Smooth muscle cell (in vitro differentiated cells): ENCODE results near the gene TOM1. TPM values are rescaled to one million over a fixed set of nuclear protein-coding genes. Genes with fewer than 3 reads are reported as not detected.

ENCODE experiments used
- DNase-seq: peaks from one replicate; lab custom pipeline; 2025; ENCODE audit not compliant: unreplicated experiment; lab: John Stamatoyannopoulos, UW
- H2AFZ ChIP-seq: fragments of 200-600 bp; sonication (generic); 2 replicates; pipeline ENCODE4 v1.6.0; 2016; ENCODE audit warnings: antibody characterized with exemption, low read depth, mild to moderate bottlenecking
- H3F3A ChIP-seq: fragments of 200-600 bp; sonication (generic); 2 replicates; pipeline ENCODE4 v1.6.0; 2017; ENCODE audit warnings: antibody characterized with exemption, low read depth
- H3K27ac ChIP-seq: fragments of 200-600 bp; sonication (generic); 2 replicates; pipeline ENCODE4 v1.5.1; 2016; ENCODE audit warnings: low read depth, mild to moderate bottlenecking
- H3K27me3 ChIP-seq: fragments of 200-600 bp; sonication (generic); 2 replicates; pipeline ENCODE4 v1.6.1; 2016; ENCODE audit warnings: low read depth, mild to moderate bottlenecking
- H3K36me3 ChIP-seq: fragments of 200-600 bp; sonication (generic); 2 replicates; pipeline ENCODE4 v1.5.1; 2016; ENCODE audit warnings: low read depth
- H3K4me1 ChIP-seq: fragments of 200-600 bp; sonication (generic); 2 replicates; pipeline ENCODE4 v1.5.1; 2016; ENCODE audit warnings: low read depth
- H3K4me2 ChIP-seq: fragments of 200-600 bp; sonication (generic); 2 replicates; pipeline ENCODE4 v1.6.0; 2016; ENCODE audit warnings: mild to moderate bottlenecking
- H3K4me3 ChIP-seq: fragments of 200-600 bp; sonication (generic); 2 replicates; pipeline ENCODE4 v1.5.1; 2016; ENCODE audit warnings: mild to moderate bottlenecking
- H3K79me2 ChIP-seq: fragments of 200-600 bp; sonication (generic); 2 replicates; pipeline ENCODE4 v1.6.0; 2016; ENCODE audit warnings: low read depth, mild to moderate bottlenecking
- H3K9ac ChIP-seq: fragments of 200-600 bp; sonication (generic); 2 replicates; pipeline ENCODE4 v1.6.0; 2016; ENCODE audit warnings: low read depth
- H3K9me3 ChIP-seq: fragments of 200-600 bp; sonication (generic); replicated peaks from 2 replicates; pipeline ENCODE4 v1.5.1; 2016; ENCODE audit warnings: low read depth
- H4K20me1 ChIP-seq: fragments of 200-600 bp; sonication (generic); 2 replicates; pipeline ENCODE4 v1.6.0; 2016; ENCODE audit warnings: low read depth
- WGBS: methylation state at CpG from one replicate; pipeline ENCODE4 v1.1.7; 2016; ENCODE audit warnings: low lambda C conversion rate; 5-methylcytosine and 5-hydroxymethylcytosine counted together
- polyA plus RNA-seq: library from polyadenylated mRNA; unstranded; fragments of >200 nt; fragmentation: Nextera tagmentation; extraction: Ambion mirVana; gene quantifications from 2 replicates; pipeline ENCODE4 v1.2.1, GENCODE V29; 2016
- total RNA-seq: library from RNA; depleted of rRNA; stranded (reverse); fragments of >200 nt; gene quantifications from 2 replicates; pipeline ENCODE4 v1.2.3, GENCODE V29; 2014
- TF ChIP-seq, protein P1 (sequence below): fragments of 200-600 bp; sonication (generic); IDR thresholded peaks from 2 replicates; pipeline ENCODE4 v1.5.1; 2017; ENCODE audit warnings: borderline replicate concordance, mild to moderate bottlenecking, antibody characterized with exemption; ENCODE audit not compliant: insufficient read depth, poor library complexity, severe bottlenecking

The TOM1 gene
- total and polyA plus RNA-seq, 2 experiments from 2014 or later = 86.1 to 127 TPM

DNA sequence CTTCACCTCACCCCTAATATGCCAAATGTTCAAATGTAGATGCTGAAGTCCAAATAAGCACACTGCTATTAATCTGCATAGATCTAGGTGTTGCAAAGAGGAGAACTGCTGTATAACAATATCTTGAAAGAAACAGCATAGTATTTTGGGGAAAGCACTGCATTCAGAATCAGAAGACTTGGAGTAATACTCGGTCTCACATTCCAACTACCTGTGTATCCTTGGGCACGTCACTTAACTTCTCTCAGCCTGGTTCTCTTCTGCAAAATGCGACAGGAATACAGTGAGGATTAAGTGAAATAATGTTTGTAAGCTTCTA, 42.7 kb upstream of the TOM1 start:
- Histone ChIP-seq H3K9me3 (no peaks in the 10 kb centered on the region), H3K9ac (peak overlapping the region; percentile 99), H3K4me1 (peaks cover 17% of the 10 kb centered on the region), H3K27me3 (no peaks in the 10 kb centered on the region), H3K4me3 (peak overlapping the region; percentile 95), H3K36me3 (no peaks in the 10 kb centered on the region), H4K20me1 (peaks cover 31% of the 10 kb centered on the region), H3K27ac (peak overlapping the region; percentile 88), H2AFZ (peak overlapping the region; percentile 100), H3F3A (no peaks in the 10 kb centered on the region), H3K4me2 (peak overlapping the region; percentile 89), H3K79me2 (peaks cover 41% of the 10 kb centered on the region)
- 11% methylated on average over 3 of the region's 3 CpGs for WGBS
- TF ChIP-seq, protein P1, sequence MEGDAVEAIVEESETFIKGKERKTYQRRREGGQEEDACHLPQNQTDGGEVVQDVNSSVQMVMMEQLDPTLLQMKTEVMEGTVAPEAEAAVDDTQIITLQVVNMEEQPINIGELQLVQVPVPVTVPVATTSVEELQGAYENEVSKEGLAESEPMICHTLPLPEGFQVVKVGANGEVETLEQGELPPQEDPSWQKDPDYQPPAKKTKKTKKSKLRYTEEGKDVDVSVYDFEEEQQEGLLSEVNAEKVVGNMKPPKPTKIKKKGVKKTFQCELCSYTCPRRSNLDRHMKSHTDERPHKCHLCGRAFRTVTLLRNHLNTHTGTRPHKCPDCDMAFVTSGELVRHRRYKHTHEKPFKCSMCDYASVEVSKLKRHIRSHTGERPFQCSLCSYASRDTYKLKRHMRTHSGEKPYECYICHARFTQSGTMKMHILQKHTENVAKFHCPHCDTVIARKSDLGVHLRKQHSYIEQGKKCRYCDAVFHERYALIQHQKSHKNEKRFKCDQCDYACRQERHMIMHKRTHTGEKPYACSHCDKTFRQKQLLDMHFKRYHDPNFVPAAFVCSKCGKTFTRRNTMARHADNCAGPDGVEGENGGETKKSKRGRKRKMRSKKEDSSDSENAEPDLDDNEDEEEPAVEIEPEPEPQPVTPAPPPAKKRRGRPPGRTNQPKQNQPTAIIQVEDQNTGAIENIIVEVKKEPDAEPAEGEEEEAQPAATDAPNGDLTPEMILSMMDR = no peak
- no peak for DNase-seq

DNA sequence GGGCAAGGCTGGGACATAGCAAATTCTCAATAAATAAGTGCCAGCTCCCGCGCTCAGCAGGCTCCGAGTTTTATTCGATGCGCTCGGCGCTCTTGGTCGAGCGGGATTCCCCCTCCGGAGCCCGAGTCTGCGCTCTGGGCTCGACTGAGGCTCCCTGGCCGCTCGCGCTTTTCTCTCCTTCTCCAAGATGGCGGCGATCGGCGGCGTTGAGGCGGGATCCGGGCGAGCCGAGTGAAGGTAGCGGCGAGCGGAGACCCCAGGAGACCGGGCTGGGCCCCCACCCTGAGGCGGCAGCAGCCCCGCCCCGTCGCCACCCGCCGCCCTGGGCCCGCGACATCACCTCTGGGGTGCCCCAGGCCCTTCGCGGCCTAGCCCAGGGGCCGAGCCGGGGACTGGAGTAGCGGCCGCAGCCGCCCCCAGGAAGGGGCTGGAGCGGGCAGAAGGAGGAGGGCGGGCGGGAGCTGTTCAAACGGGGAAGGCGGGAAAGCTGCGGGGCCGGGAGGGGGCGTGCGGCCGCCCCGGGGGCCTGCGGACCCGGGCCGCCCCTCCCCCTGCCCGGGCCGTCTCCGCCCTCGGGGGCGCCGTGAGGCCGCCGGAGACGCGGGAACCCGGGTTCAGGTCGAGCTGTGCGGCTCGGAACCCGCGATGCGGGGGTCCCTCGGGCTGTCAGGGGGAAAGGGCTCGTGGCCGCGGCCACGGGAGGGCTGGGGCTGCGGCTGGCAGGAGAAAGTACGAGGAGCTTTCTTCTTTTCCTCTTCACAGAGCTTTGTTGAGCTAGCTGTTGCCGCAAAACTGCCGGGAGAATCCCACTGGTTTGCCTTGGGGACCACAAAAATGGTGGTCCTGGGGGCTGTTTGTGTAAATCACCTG, 42.1 kb upstream of the TOM1 start, which contains the start of gene HMGXB4:
Gene HMGXB4 (plus strand): TSS at position 173 of the 870 bp plus-strand sequence. CDS start 4,898 bp downstream, outside the sequence.
- Histone ChIP-seq H3K4me2 (peak within 1 kb of the TSS; percentile 89), H3K79me2 (peaks cover 45% of the 10 kb centered on the region), H3K27ac (peak within 1 kb of the TSS; percentile 88), H3K4me3 (peak within 1 kb of the TSS; percentile 95), H3K9me3 (no peaks in the 10 kb centered on the region), H3K27me3 (no peaks in the 10 kb centered on the region), H3K36me3 (no peaks in the 10 kb centered on the region), H3K4me1 (peaks cover 17% of the 10 kb centered on the region), H4K20me1 (peaks cover 32% of the 10 kb centered on the region), H3K9ac (peak within 1 kb of the TSS; percentile 99), H2AFZ (peak within 1 kb of the TSS; percentile 100), H3F3A (no peaks in the 10 kb centered on the region)
- TF ChIP-seq, protein P1 = no peak
- WGBS = under 1% methylated on average over 49 of the region's 84 CpGs
- peak; percentile 58 for DNase-seq

DNA sequence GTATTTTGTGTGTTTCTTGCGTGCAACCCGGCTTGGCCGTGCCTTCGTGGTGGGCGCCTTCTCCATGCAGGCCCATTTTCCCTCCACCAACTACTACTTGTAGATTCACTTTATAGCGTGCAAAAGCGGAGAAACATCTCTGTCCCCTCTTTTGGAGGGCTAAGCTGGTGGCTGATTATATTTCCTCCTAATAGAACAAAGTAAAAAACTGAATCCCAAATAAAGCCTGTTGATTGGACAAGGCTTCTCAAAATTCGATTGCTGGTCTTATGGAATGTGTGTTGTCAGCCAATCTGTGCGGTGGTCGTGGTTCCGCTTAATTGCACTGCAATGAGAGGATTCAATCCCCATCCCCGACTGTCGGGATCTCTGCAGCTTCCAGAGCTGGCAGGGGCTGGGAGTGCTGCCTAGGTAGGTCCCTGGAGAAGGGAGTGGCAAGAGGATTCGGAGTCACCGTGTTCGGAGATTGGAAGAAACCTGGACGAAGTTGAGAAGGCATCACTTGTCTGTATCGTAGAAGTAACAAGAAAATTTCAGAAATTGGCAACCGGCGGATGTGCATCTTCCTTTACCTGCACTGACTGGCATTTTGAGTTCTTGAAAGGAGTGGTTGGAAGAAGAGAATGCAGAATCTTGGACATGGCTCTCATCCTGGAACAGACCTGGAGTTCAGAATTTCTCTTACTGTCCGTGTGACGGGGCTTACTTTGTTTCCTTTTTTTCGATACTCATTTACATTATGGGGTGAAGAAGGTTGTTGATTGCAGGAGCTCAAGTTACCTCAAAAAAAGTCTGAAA, 41.3 kb upstream of the TOM1 start:
- DNase-seq = no peak
- H3K4me1 ChIP-seq = peaks cover 17% of the 10 kb centered on the region
- peak overlapping the region; percentile 89 for H3K4me2 ChIP-seq
- H3K27ac ChIP-seq = peak overlapping the region; percentile 88
- TF ChIP-seq, protein P1 = no peak
- no peaks in the 10 kb centered on the region for H3K27me3 ChIP-seq
- H3K9me3 ChIP-seq = no peaks in the 10 kb centered on the region
- peak overlapping the region; percentile 99 for H3K9ac ChIP-seq
- peak overlapping the region; percentile 56 for H2AFZ ChIP-seq
- peaks cover 35% of the 10 kb centered on the region for H4K20me1 ChIP-seq
- H3K36me3 ChIP-seq = no peaks in the 10 kb centered on the region
- peaks cover 45% of the 10 kb centered on the region for H3K79me2 ChIP-seq
- H3F3A ChIP-seq = no peaks in the 10 kb centered on the region
- WGBS = 23% methylated on average over 23 of the region's 23 CpGs
- peak overlapping the region; percentile 95 for H3K4me3 ChIP-seq
